Immature natural killer cell (primary cell): ENCODE data around the gene RXRB. TPM values are rescaled to one million over a fixed set of nuclear protein-coding genes. Genes with fewer than 3 reads are reported as not detected.

ENCODE experiments used
- DNase-seq, 3 donors: peaks; one replicate each; pipeline ENCODE4 v3.0.0; 2022; ENCODE audit warnings: mixed read lengths in 1 of 3
- H3K27ac Mint-ChIP-seq, 6 donors: one replicate each; pipeline ENCODE4 v1.8.0; 2020; ENCODE audit warnings: mixed read lengths in 6 of 6, mild to moderate bottlenecking in 5 of 6, inconsistent platforms in 4 of 6, moderate library complexity in 3 of 6
- H3K27me3 Mint-ChIP-seq, 3 donors: one replicate each; pipeline ENCODE4 v1.8.0; 2020 to 2021; ENCODE audit warnings: low read depth in 3 of 3, mild to moderate bottlenecking in 3 of 3, mixed read lengths in 3 of 3, moderate library complexity in 3 of 3, inconsistent platforms in 1 of 3
- H3K36me3 Mint-ChIP-seq, 3 donors: one replicate each; pipeline ENCODE4 v1.8.0; 2020; ENCODE audit warnings: mixed read lengths in 3 of 3, inconsistent platforms in 2 of 3, mild to moderate bottlenecking in 2 of 3
- H3K4me1 Mint-ChIP-seq, 2 donors: one replicate each; pipeline ENCODE4 v1.8.0; 2020; ENCODE audit warnings: inconsistent platforms in 2 of 2, mild to moderate bottlenecking in 2 of 2, mixed read lengths in 2 of 2, moderate library complexity in 1 of 2
- H3K4me3 Mint-ChIP-seq, 5 donors: one replicate each; pipeline ENCODE4 v1.8.0; 2020; ENCODE audit warnings: mild to moderate bottlenecking in 5 of 5, mixed read lengths in 5 of 5, inconsistent platforms in 3 of 5, moderate library complexity in 3 of 5
- H3K9me3 Mint-ChIP-seq, 6 donors: one replicate each; pipeline ENCODE4 v1.8.0; 2020; ENCODE audit warnings: mild to moderate bottlenecking in 6 of 6, mixed read lengths in 6 of 6, inconsistent platforms in 4 of 6, moderate library complexity in 3 of 6
- polyA plus RNA-seq, 3 donors: library from polyadenylated mRNA; unstranded; fragments of 300-500 nt; fragmentation: Illumina TruSeq; gene quantifications; one replicate each; pipeline ENCODE4 v1.2.3, GENCODE V29; 2021

RXRB gene
- polyA plus RNA-seq, 3 donors from 2014 or later = 6.0 to 11.8 (median 6.9) TPM

- Mint-ChIP-seq H3K4me3 (no peak overlapping the region), H3K36me3 (no peaks in the 10 kb centered on the region), H3K27ac (no peak overlapping the region), H3K27me3 (peaks cover 3 to 7% (median 7%) of the 10 kb centered on the region in 3 donors), H3K4me1 (no peaks in the 10 kb centered on the region), H3K9me3 (no peaks in the 10 kb centered on the region)
- DNase-seq = no peak
Observed at GRCh38 chr6:33172688-33173534, 27.6 kb downstream of the RXRB start.

DNA sequence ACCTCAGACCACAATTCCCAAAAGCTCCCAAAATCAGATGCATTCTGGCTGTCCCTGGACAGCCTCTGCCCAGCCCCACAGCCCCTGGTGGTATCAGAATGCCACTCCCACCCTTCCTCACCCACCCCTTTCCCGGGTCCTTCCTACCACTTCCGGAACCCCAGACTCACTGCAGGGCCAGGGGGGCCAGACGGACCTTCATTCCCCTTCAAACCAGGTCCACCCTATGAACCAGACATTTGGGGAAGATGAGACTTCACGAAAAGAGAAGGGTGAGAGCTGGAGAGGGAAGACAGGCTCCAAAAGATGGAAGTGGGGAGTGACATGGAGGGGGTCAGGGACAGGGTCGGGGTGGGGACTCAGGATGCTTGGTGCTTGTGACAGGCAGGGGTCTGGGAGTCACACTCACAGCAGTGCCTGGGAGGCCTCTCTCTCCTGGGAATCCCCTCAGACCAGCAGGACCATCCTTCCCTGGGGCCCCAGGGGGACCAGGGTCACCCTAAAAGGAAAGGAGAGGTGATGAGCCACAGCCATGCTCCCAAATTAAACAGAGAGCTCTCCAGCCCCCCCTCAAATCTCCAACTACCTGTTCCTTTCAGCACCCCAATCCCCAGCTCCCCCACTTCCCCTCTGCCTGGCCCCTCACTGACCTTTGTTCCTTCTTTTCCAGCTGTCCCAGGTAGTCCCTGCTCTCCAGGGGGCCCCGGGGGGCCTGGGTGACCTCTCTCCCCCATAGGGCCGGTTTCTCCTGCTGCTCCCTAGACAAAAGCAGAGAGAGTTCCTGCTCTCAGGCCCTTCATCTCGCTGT, 28.4 kb downstream of the RXRB start:
- H3K27ac Mint-ChIP-seq = no peak overlapping the region
- no peaks in the 10 kb centered on the region for H3K9me3 Mint-ChIP-seq
- peaks cover 3 to 7% (median 5%) of the 10 kb centered on the region in 3 donors for H3K27me3 Mint-ChIP-seq
- no peak overlapping the region for H3K4me3 Mint-ChIP-seq
- no peak for DNase-seq
- no peaks in the 10 kb centered on the region for H3K36me3 Mint-ChIP-seq
- H3K4me1 Mint-ChIP-seq = no peaks in the 10 kb centered on the region

GRCh38 chr6:33171016-33171879, 29.2 kb downstream of the RXRB start:
- DNase-seq = no peak
- Mint-ChIP-seq H3K36me3 (no peaks in the 10 kb centered on the region), H3K27ac (no peak overlapping the region), H3K4me3 (no peak overlapping the region), H3K27me3 (peaks cover 3% of the 10 kb centered on the region in 3 donors), H3K9me3 (no peaks in the 10 kb centered on the region), H3K4me1 (no peaks in the 10 kb centered on the region)

- no peaks in the 10 kb centered on the region for H3K9me3 Mint-ChIP-seq
- no peak for DNase-seq
- H3K27me3 Mint-ChIP-seq = peaks cover 2 to 5% (median 3%) of the 10 kb centered on the region in 3 donors
- no peak overlapping the region for H3K4me3 Mint-ChIP-seq
- H3K27ac Mint-ChIP-seq = no peak overlapping the region
- H3K36me3 Mint-ChIP-seq = no peaks in the 10 kb centered on the region
- no peaks in the 10 kb centered on the region for H3K4me1 Mint-ChIP-seq
Observed at GRCh38 chr6:33170176-33171015, 30.1 kb downstream of the RXRB start.

DNA sequence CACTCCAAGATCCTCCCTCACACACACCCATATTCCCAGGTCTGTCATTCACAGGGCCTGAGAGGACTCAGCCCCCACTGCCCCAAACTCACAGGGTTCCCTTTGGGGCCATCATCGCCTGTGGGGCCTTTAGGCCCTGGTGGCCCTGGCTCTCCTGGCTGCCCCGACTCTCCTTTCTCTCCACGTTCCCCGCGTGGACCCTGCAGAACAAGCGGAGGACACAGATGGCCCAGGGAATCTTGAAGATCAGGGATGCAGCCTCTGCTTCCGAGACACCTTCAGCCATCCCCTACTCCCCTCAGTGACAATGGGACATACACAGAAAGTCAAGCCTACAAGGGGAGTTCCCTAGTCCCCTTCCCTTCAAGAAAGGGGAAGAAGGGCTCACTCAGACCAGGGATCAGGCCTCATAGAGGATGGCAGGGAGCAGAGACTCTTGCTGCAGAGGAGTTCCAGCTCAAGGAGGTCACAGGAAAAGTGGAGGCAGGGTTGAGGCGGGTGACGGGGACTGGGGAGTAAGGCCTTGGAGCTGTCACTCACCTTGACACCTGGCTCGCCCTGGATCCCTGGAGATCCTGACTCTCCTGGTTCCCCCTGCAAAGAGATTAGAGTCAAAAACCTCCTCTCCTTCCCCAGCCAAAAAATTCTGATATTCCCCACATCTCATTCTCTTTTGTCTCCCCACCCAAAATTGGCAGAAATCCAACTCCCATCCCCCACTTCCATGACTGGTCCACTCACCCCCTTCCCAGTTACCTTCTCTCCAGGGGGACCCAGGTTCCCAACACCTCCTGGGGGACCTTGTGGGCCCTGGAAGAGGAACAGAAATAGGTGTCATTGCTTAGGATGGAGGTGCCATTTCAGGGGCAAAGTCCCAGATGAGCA, 30.9 kb downstream of the RXRB start:
- Mint-ChIP-seq H3K27ac (no peak overlapping the region), H3K4me3 (no peak overlapping the region), H3K4me1 (no peaks in the 10 kb centered on the region), H3K36me3 (no peaks in the 10 kb centered on the region), H3K27me3 (peaks cover 0 to 3% (median 2%) of the 10 kb centered on the region in 3 donors), H3K9me3 (no peaks in the 10 kb centered on the region)
- DNase-seq = no peak

GRCh38 chr6:33168639-33169038, 31.8 kb downstream of the RXRB start:
- H3K27ac Mint-ChIP-seq = no peak overlapping the region
- no peaks in the 10 kb centered on the region for H3K4me1 Mint-ChIP-seq
- no peaks in the 10 kb centered on the region for H3K36me3 Mint-ChIP-seq
- H3K9me3 Mint-ChIP-seq = no peaks in the 10 kb centered on the region
- H3K4me3 Mint-ChIP-seq = no peak overlapping the region
- no peak for DNase-seq
- H3K27me3 Mint-ChIP-seq = peaks cover 0 to 3% (median 2%) of the 10 kb centered on the region in 3 donors

GRCh38 chr6:33168284-33168601, 32.2 kb downstream of the RXRB start:
- Mint-ChIP-seq H3K27me3 (peaks cover 0 to 3% (median 2%) of the 10 kb centered on the region in 3 donors), H3K4me1 (no peaks in the 10 kb centered on the region), H3K9me3 (no peaks in the 10 kb centered on the region), H3K36me3 (no peaks in the 10 kb centered on the region), H3K27ac (no peak overlapping the region), H3K4me3 (no peak overlapping the region)
- no peak for DNase-seq

- H3K4me3 Mint-ChIP-seq = no peak overlapping the region
- H3K36me3 Mint-ChIP-seq = no peaks in the 10 kb centered on the region
- H3K9me3 Mint-ChIP-seq = no peaks in the 10 kb centered on the region
- H3K27ac Mint-ChIP-seq = no peak overlapping the region
- DNase-seq = no peak
- no peaks in the 10 kb centered on the region for H3K4me1 Mint-ChIP-seq
- peaks cover 0 to 2% (median 0%) of the 10 kb centered on the region in 3 donors for H3K27me3 Mint-ChIP-seq
Observed at GRCh38 chr6:33167374-33168283, 32.8 kb downstream of the RXRB start.

DNA sequence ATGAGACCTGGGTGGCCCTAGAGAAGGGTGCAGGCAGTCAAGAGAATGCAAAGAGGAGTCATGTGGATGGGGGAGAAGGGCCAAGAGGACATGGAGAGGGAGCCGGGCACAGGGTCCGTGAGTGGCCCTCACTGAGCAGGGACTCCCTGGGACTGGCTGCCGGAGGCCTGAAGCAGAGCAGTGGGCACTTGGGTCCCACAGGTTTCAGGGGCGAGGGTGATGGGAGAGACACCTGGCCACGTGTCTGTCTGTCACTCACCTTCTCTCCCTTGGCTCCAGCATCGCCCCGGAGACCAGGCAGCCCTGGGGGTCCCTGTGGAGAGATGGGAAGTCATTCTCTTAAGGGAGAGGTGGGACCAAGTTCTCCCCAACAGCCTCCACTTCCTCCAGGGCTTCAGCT, 33.7 kb downstream of the RXRB start:
- H3K4me3 Mint-ChIP-seq = no peak overlapping the region
- H3K27me3 Mint-ChIP-seq = peaks cover 0 to 4% (median 4%) of the 10 kb centered on the region in 3 donors
- no peak for DNase-seq
- no peak overlapping the region for H3K27ac Mint-ChIP-seq
- H3K9me3 Mint-ChIP-seq = no peaks in the 10 kb centered on the region
- no peaks in the 10 kb centered on the region for H3K36me3 Mint-ChIP-seq
- H3K4me1 Mint-ChIP-seq = peaks cover 2% of the 10 kb centered on the region in 2 donors

GRCh38 chr6:33166363-33166762, 34.1 kb downstream of the RXRB start:
- peaks cover 5 to 6% of the 10 kb centered on the region in 2 donors for H3K4me1 Mint-ChIP-seq
- no peak overlapping the region for H3K27ac Mint-ChIP-seq
- H3K9me3 Mint-ChIP-seq = no peaks in the 10 kb centered on the region
- H3K4me3 Mint-ChIP-seq = no peak overlapping the region
- no peaks in the 10 kb centered on the region for H3K36me3 Mint-ChIP-seq
- no peak for DNase-seq
- peaks cover 0 to 4% (median 4%) of the 10 kb centered on the region in 3 donors for H3K27me3 Mint-ChIP-seq

- Mint-ChIP-seq H3K27me3 (peaks cover 0 to 4% (median 4%) of the 10 kb centered on the region in 3 donors), H3K4me1 (peaks cover 7 to 12% of the 10 kb centered on the region in 2 donors), H3K9me3 (no peaks in the 10 kb centered on the region), H3K4me3 (no peak overlapping the region), H3K27ac (no peak overlapping the region), H3K36me3 (no peaks in the 10 kb centered on the region)
- no peak for DNase-seq
Observed at GRCh38 chr6:33165581-33166258, 34.7 kb downstream of the RXRB start.
